ENCODE data around the gene NDUFAF4.

The NDUFAF4 gene

GRCh38 chr6:96844530-96844929 is 53.2 kb downstream of the NDUFAF4 start:
- Mint-ChIP-seq H3K9me3 (peaks cover 40% of the 10 kb centered on the region), H3K36me3 (ENCODE audit: low read depth) (no peaks in the 10 kb centered on the region), H3K4me1 (no peaks in the 10 kb centered on the region), H3K27me3 (ENCODE audit: low read depth) (peaks cover 6% of the 10 kb centered on the region), H3K27ac (no peak overlapping the region), H3K4me3 (no peak overlapping the region)
- TF ChIP-seq CTCF (IDR thresholded peaks at IDR 0.05; ENCODE audit: unreplicated experiment in 3 of 3) = no peak

- Mint-ChIP-seq H3K4me3 (no peak overlapping the region), H3K27me3 (ENCODE audit: low read depth) (peaks cover 28% of the 10 kb centered on the region), H3K27ac (no peak overlapping the region), H3K9me3 (peaks cover 20% of the 10 kb centered on the region), H3K36me3 (ENCODE audit: low read depth) (no peaks in the 10 kb centered on the region), H3K4me1 (peaks cover 4% of the 10 kb centered on the region)
- TF ChIP-seq CTCF (IDR thresholded peaks at IDR 0.05; ENCODE audit: unreplicated experiment in 3 of 3) = no peak
Measured at GRCh38 chr6:96841345-96841744, 56.3 kb downstream of the NDUFAF4 start.

All from nephron (organoid).